Stimulated activated CD4-positive, alpha-beta T cell treated with anti-CD3 and anti-CD28 coated beads, TNF-alpha, amount 100 ng/mL, for 24 hours (primary cell): ENCODE data around the gene SLC22A13.
"Not testable (repeated sequence)": the region's sequence is repeated elsewhere in the genome, so short reads cannot be mapped to it uniquely, and the experiment has no call there.

Source experiments
- DNase-seq, 3 experiments: peaks; one replicate each; pipeline ENCODE4 v3.0.0-alpha.2; 2020; ENCODE audit warnings: low read depth in 3 of 3

SLC22A13 gene

GRCh38 chr3:38297947-38298711 is 32.5 kb downstream of the SLC22A13 start:
- DNase-seq, result no peak

- DNase-seq, result no peak
These were observed 41.3 kb downstream of the SLC22A13 start for GRCh38 chr3:38306941-38307340.

GRCh38 chr3:38307599-38307998 is 42.0 kb downstream of the SLC22A13 start:
- DNase-seq, result no peak

- DNase-seq, result no peak
These were observed 42.8 kb downstream of the SLC22A13 start for GRCh38 chr3:38308456-38308855.

GRCh38 chr3:38311476-38311875 is 45.9 kb downstream of the SLC22A13 start:
- DNase-seq, result no peak

DNA sequence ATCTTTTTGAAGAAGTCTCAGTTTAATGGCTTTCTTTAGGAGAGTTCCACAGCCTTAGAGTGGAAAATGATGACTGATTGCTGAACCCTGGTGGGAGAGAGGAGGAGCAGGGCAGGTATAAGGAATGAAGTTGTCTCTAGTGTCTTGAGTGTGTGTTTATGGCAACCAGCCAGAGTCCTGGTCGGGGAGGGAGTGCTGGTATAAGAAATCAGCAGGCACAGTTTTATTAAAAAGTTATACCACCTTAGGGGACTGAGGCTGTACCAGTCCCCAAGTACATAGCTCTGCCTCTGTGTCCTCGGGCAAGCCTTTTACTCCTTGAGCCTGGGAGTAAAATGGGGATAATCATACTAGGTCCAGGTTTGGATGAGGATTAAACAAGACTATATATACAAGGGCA is 46.3 kb downstream of the SLC22A13 start:
- DNase-seq, result no peak

DNA sequence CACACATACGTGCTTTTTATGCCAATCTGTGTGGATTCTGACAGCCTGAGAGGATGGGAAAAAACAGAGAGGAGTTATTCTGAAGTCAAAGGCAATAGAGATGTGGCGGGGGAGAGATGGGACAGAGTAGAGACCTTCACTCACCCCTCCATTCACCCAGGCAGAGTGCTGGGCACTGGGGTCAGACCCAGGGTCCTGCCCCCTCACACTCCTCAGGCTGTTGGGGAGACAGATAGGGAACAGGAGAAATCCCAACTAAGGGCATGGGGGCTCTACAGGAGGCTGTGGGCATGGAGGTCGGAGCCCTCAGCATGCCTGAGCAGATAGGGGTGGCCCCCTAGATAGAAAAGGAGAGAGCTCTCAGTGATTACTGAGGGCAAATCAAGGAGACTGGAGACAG is 46.7 kb downstream of the SLC22A13 start:
- DNase-seq, result no peak

GRCh38 chr3:38313263-38313662 is 47.7 kb downstream of the SLC22A13 start:
- DNase-seq, result no peak

- DNase-seq, result no peak
These were observed 48.1 kb downstream of the SLC22A13 start for GRCh38 chr3:38313695-38314094.

DNA sequence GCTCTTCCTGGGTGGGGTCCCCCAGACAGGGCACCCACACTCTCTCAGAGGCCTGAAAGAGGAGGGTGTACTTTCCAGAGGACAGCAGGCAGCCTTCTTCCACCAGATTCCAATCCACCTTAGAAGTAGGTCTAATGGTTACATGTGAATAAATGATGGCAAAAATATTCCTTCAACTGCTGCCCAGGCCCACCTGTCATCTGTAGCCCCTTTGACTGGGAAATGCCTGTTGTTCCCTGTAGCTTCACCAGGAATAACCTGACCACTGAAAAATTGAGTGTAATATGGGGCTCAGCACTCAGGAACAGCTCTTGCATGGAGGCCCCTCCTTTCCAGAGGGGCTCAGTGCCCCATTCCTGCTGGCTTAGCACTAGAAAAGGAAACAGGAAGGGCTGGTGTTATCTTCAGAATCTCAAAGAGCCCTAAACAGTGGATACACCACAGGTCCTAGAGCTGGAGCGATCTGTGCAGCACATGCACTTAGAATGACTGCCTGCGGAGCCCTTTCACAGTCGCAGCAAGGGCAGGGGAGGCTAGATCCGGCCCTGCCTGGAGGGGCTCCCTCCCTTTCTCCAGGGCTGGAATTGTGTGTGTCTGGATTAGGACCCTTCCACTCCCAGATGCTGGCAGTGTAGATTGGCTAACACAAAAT is 48.6 kb downstream of the SLC22A13 start:
- no peak for DNase-seq

GRCh38 chr3:38314764-38315487 is 49.3 kb downstream of the SLC22A13 start:
- DNase-seq, result no peak

DNA sequence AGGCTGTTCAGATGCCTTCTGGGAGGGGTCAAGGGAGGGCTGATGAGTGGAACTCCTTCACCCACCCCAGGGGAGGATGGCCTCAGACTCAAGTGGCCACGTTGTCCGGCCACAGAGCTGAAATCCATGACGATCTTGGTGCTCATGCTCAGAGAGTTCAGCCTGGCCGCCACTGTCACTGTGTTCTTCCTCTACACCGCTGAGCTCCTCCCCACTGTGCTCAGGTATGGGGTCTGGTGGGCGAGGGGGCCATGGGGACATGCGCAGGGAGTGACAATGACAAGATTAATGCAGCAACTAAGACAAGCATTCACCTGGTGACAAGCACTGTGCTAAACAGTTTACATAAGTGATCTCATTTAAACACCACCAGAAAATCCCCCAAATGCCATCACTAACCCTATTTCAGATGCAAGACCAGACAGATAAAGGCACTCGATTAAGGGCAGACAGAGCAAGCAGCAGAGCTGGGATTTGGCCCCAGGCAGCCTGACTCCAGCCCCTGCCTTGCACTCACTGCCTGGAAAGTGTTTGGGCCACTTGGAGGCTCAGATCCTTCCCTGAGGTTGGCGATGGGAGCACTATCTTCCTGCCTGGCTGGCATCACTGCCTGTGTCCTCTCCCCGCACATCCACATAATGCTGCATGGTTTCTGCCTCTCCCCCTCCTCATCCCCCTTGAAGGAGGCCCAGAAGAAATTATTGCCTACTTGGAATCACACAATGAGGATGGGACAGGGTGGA is 50.0 kb downstream of the SLC22A13 start:
- DNase-seq, result no peak

GRCh38 chr3:38316356-38317191 is 51.0 kb downstream of the SLC22A13 start:
- no peak for DNase-seq

DNA sequence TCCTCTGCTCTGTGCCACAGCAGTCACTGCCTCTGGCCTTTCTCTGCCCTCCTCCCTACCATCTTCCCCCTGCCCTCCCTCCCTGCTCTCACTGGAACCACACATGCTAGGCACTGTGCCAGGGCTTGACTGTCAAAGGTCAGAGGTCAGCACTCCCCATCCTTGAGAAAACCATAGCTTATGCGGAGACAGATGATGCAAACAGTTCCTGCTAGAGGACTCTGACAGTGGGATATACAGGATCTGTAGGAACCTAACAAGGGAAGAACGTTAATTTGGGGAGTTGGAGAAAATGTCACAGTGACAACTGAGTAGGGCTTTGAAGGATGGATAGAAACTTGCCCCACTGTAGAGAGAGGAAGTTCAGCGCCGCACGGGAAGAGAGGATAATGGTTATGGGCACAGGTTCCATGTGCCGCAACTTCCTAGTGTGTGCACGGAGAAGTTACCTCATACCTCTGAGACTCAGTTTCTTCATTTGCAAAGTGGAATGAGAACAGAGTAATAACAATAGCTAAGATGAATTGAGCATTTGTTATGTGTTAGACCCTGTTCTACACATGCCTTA is 51.7 kb downstream of the SLC22A13 start:
- no peak for DNase-seq

GRCh38 chr3:38318766-38319671 is 53.4 kb downstream of the SLC22A13 start:
- DNase-seq, result no peak

GRCh38 chr3:38320638-38321037 is 55.0 kb downstream of the SLC22A13 start:
- DNase-seq, result not testable (repeated sequence)

DNA sequence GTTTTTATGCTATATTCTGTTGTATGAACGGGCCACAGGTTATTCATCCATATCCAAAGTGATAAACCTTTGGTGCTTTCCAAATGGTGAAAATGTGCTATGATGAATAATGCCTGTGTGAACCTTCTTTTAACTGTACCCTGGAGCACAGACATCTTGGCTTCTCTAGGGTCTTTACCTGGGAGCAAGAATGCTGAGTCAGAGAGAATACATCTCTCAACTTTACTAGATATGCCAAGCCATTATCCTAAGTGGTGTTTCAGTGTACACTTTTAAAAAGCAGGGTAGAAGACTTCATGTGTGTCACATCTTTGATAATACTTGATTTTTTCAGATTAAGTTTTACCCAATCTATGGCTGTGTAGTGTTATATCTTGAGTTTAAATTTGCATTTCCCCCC is 57.4 kb downstream of the SLC22A13 start:
- DNase-seq, result no peak

DNA sequence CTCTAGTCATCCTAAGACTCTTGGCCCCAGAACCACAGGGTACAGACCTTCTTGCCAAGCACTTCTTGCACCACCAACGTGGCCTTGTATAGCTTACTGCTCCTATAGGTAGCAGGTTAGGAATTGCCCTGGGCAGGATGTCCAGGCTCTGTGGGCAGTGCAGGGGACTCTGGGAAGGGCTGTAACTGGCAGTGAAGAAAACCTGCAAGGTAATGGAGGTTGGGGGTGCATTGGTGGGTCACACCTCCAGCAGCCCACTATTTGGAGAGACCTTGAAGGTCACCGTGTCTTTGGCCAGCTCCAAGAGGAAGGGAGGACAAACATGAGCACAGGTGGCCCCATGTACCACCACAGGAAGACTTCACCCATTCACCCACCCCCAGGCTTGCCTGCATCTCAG is 59.6 kb downstream of the SLC22A13 start:
- DNase-seq, result no peak

DNA sequence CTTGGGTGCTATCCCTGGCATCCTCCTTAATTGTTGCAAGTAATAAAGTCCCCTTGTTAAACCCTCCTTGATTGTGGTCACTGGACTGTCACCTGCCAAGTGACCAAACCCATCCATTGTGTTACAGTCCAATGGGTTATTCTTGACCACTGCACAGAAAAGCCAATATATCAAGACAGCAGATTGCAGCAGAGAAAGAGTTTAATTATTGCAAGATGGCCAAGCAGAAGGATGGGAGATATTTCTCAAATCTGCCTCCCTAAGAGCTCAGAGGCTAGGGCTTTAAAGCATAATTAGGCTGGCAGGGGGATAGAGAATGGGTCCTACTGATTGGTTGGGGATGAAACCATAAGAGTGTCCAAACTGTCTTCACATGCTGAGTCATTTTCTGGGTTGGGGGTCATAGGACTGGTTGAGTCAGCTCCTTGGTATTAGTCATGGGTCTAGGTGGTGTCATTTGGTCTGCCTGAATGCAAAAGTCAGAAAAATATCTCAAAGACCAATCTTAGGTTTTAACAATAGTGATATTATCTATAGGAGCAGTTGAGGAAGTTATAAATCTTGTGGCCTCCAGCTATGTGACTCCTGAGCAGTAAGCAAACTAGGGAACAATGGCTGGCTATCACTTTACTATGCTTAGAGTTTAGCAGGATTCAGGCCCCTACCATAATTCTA is 61.9 kb downstream of the SLC22A13 start:
- no peak for DNase-seq
